Liver (tissue), 3 donors: ENCODE results near the gene MAOA.

Experiments
- FOXA1 ChIP-seq: IDR thresholded peaks from 2 replicates; pipeline ENCODE4 v1.6.1; 2016; ENCODE audit warnings: antibody characterized with exemption
- RXRA ChIP-seq, 2 donors: IDR thresholded peaks; 2 replicates each; pipeline ENCODE4 v1.6.1; 2017 to 2018; ENCODE audit warnings: antibody characterized with exemption in 2 of 2, mild to moderate bottlenecking in 1 of 2
- SP1 ChIP-seq: IDR thresholded peaks from 2 replicates; pipeline ENCODE4 v1.6.1; 2018; ENCODE audit warnings: antibody characterized with exemption, mild to moderate bottlenecking
- TAF1 ChIP-seq: conservative IDR thresholded peaks from 2 replicates; pipeline ENCODE4 v1.6.1; 2016; ENCODE audit warnings: antibody characterized with exemption, mild to moderate bottlenecking
- YY1 ChIP-seq: IDR thresholded peaks from 2 replicates; pipeline ENCODE4 v1.6.1; 2016; ENCODE audit warnings: antibody characterized with exemption, mild to moderate bottlenecking
- TF ChIP-seq, protein P1 (sequence below): fragments of 150-350 bp; IDR thresholded peaks from 2 replicates; pipeline ENCODE4 v1.5.1; 2017; ENCODE audit warnings: improper control_type of control experiment, low read depth, low read length; ENCODE audit not compliant: missing input control
- TF ChIP-seq, protein P2 (sequence below): IDR thresholded peaks from 2 replicates; pipeline ENCODE4 v1.6.1; 2016; ENCODE audit warnings: antibody characterized with exemption
- TF ChIP-seq, protein P3 (sequence below): IDR thresholded peaks from 2 replicates; pipeline ENCODE4 v1.6.1; 2016; ENCODE audit warnings: antibody characterized with exemption, mild to moderate bottlenecking
- TF ChIP-seq, protein P4 (sequence below): IDR thresholded peaks from 2 replicates; pipeline ENCODE4 v1.6.1; 2016; ENCODE audit warnings: antibody characterized with exemption
- donor health status: healthy.
- donor health status: healthy.

DNA sequence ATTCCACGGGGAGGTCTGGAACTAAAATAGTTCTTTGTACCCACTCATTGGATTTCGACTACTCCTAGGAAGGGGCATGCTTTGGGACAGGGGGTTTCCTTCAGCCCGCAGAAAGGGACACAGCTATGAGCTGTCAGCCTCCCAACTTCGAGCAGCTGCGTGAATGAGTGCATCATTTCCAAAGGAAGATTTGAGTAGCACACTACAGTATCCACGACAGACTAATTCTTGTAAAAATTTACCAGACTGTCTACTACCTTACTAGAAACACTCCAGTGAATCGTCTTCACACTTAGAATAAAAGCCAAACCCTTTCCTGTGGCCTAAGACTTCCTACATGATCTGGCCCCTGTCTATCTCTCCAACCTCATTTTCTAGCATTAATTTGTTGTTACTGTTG is 101.9 kb downstream of the MAOA start:
- no peak for TF ChIP-seq SP1
- TF ChIP-seq, protein P1, sequence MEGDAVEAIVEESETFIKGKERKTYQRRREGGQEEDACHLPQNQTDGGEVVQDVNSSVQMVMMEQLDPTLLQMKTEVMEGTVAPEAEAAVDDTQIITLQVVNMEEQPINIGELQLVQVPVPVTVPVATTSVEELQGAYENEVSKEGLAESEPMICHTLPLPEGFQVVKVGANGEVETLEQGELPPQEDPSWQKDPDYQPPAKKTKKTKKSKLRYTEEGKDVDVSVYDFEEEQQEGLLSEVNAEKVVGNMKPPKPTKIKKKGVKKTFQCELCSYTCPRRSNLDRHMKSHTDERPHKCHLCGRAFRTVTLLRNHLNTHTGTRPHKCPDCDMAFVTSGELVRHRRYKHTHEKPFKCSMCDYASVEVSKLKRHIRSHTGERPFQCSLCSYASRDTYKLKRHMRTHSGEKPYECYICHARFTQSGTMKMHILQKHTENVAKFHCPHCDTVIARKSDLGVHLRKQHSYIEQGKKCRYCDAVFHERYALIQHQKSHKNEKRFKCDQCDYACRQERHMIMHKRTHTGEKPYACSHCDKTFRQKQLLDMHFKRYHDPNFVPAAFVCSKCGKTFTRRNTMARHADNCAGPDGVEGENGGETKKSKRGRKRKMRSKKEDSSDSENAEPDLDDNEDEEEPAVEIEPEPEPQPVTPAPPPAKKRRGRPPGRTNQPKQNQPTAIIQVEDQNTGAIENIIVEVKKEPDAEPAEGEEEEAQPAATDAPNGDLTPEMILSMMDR = no peak
- TF ChIP-seq, protein P2, sequence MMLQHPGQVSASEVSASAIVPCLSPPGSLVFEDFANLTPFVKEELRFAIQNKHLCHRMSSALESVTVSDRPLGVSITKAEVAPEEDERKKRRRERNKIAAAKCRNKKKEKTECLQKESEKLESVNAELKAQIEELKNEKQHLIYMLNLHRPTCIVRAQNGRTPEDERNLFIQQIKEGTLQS = no peak
- TF ChIP-seq TAF1 = no peak
- TF ChIP-seq, protein P3, sequence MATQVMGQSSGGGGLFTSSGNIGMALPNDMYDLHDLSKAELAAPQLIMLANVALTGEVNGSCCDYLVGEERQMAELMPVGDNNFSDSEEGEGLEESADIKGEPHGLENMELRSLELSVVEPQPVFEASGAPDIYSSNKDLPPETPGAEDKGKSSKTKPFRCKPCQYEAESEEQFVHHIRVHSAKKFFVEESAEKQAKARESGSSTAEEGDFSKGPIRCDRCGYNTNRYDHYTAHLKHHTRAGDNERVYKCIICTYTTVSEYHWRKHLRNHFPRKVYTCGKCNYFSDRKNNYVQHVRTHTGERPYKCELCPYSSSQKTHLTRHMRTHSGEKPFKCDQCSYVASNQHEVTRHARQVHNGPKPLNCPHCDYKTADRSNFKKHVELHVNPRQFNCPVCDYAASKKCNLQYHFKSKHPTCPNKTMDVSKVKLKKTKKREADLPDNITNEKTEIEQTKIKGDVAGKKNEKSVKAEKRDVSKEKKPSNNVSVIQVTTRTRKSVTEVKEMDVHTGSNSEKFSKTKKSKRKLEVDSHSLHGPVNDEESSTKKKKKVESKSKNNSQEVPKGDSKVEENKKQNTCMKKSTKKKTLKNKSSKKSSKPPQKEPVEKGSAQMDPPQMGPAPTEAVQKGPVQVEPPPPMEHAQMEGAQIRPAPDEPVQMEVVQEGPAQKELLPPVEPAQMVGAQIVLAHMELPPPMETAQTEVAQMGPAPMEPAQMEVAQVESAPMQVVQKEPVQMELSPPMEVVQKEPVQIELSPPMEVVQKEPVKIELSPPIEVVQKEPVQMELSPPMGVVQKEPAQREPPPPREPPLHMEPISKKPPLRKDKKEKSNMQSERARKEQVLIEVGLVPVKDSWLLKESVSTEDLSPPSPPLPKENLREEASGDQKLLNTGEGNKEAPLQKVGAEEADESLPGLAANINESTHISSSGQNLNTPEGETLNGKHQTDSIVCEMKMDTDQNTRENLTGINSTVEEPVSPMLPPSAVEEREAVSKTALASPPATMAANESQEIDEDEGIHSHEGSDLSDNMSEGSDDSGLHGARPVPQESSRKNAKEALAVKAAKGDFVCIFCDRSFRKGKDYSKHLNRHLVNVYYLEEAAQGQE = no peak
- no peak for TF ChIP-seq RXRA (IDR thresholded peaks at IDR 0.05)
- no peak for TF ChIP-seq FOXA1
- TF ChIP-seq YY1 = no peak
- TF ChIP-seq, protein P4, sequence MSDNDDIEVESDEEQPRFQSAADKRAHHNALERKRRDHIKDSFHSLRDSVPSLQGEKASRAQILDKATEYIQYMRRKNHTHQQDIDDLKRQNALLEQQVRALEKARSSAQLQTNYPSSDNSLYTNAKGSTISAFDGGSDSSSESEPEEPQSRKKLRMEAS = no peak
